Endometrial microvascular endothelial cells (primary cell): Measurements from ENCODE around the gene ABTB2. TPM values are rescaled to one million over a fixed set of nuclear protein-coding genes. Genes with fewer than 3 reads are reported as not detected.

Experiments
- in situ Hi-C: cut with HindIII; loops from 2 replicates; pipeline ENCODE4 v1.10.0; 2017; ENCODE audit warnings: low sequenced_read_pairs, low pct_unique_long_range_greater_than_20kb; ENCODE audit errors: inconsistent ontology term
- total RNA-seq: library from RNA; depleted of rRNA; stranded (reverse); fragments of >200 nt; gene quantifications from one replicate; pipeline ENCODE4 v1.2.3, GENCODE V29; 2015; ENCODE audit errors: inconsistent ontology term

The ABTB2 gene
- total RNA-seq, 1 donor from 2014 or later = 0.09 TPM

DNA sequence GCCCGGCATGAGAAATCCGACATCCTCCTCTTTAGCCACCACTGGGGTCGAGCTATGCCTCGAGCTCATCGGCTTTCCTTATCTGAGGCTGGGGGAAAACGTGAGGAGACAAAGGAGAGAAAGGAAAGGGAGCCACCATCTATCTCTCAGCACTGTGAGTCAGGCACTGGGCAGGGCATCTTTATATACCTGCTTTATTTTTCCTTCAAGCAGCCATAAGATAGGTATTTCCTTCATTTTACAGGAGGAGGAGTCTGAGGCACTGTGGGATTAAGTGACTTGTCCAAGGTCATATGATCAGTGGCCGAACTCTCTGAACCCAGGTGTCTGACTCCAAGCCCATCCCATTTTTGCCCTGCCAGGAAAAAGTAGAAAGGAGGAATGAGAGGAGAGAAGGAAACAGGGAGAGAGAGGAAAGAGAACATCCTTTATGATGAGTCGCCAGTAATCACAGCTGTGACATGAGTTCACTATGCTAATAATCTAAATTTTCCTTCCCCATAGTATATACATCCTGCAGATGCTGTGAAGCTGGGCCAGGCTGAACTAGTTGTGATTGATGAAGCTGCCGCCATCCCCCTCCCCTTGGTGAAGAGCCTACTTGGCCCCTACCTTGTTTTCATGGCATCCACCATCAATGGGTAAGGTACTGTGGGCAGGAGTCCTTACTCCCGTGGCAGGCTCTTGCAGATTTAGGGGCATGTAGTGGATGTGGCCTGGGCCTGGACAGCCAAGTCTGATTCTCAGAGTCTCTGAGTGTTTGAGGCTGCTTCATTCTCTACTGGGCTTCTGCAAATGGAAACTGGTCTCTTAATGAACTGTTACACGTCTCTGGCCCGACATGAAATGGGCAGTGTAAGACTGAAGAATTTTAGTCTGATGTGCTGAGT, 230.6 kb downstream of the ABTB2 start:
- in situ Hi-C loops = no loop called here

DNA sequence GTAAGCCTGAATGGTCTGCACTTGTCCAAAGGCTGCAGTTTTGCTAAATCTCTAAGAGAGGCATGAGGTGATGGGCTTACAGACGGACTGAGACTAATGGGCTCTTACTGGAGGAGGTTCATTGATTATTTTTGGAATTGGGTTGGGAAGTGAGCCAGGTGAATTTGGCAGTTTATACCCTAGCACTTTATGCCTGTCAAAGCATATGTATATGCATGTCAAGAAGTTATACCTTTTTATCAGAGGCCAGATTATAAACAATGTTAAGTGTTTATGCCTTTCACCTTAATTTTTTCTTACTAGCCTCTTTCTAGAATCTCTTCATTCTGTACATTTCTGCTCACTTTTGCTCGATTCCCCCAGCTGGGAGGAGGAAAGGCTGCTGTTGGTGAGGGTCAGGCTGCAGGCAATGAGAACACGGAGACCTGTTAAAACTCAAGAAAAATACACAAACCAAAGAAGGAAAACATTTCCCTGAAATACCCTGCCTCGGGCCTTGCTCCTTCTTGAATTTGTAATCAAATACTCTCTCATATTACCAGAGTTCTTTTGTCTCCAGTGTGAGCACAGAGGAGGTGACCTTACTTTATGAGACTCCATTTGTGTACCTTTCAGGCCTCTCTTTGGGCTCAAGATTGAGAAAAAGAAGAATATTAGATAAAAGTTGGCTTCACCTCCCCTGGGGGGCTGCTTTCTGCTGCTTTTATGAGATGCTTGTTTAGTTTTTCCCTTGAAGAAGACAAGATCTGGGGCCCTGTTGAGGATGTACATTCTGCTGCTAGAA, 232.7 kb downstream of the ABTB2 start:
- in situ Hi-C loops = no loop called here

DNA sequence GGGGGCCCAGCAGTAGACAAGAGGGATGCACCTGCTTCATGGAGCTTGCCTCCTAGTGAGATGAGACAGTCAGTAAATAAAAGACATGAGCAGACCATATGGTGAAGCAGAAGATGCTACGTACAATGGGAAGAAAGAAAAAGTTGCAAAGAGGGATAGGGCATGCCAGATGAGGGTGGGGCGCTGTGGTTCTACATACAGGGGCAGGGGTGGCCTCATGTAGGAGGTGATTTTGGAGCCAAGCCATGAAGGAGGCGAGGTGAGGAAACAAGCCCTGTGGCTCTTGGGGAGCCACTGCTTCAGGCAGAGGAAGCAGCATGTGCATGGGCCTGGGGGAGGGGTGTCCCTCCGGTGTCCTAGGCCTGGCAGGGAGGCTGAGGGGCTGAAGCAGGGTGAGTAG, 237.2 kb downstream of the ABTB2 start:
- in situ Hi-C loops = no loop called here

DNA sequence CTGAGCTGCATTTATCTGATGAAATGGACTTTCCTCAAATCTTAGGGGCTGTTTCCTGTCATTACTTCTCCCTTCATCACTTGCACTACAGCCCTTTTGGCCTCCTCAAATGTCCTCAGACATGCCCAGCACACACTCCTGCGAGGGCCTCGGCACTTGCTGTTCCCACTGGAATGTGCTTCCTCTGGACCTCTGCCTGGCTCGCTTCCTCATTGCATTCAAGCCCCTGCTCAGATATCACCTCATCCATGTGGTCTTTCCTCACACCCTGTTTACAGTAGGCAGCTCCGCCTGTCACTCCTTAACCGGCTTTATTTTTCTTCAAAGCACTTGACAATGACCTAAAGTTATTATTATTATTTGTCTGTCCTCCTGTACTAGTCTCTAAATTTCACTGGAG, 243.3 kb downstream of the ABTB2 start:
- in situ Hi-C loops = no loop called here

DNA sequence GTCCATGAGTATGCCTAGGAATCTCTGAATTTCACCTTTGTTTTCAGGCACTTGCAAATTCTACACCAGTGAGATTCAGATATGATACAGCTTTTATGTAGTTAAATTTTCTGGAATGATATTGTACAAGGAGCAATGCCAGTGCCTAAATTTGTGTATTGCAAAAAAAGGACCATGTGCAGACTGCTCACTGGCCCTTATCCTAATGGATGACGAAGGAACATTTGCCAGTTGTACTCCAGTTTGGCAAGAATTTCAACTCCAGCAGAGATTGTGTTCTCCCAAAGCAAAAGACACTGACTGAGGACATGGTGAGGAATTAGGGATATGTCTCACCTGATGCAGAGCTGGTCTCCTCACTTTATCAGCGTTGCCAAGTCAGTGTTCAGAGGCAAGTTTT, 243.8 kb downstream of the ABTB2 start:
- in situ Hi-C loops = no loop called here

DNA sequence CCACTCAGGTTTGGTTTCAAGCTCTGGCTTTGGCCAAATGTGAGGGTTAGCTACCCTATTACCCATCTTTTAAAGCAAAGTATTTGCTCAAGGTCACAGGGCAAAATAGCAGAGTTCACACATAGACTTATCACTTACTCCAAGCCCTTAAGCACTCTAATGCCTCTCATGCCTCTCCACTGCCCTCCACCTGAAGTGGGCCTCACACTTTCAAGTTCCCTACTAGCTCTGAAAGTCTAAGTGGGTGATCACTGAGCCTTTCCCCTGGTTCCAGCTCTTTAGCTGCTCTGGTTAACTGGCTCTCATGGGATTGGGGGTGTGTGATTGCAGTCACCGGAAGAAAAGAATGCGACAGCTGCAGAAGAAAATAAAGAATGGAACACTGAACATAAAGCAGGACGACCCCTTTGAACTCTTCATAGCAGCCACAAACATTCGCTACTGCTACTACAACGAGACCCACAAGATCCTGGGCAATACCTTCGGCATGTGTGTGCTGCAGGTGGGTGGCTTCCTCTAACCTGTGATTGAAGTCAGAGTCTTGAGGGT, 246.0 kb downstream of the ABTB2 start:
- in situ Hi-C loops = no loop called here

DNA sequence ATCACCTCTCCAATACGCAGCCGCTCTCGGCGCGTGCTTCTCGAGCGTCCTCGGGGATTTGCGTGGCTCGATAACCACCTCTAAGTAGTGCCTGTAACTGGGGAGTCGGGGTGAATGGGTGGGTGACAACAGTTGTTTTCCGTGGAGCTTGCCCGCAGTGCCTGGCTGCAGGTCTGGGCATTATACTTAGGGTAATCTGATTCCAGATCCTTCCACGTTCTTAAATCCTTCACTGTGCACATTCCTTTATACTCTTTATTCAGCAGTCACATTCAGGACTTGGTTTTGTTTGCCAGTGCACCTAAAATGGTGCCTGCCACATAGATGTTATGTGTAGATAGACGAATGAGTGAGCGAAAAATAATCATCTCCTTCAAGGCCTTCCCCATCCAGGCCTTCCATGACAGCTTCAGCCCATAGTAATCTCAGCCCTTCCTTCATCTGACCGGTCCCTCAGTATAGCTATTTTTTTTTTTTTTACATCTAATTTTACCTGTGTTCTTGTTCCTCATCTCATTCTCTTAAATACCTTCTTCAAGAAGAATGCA, 251.8 kb downstream of the ABTB2 start:
- in situ Hi-C loops = no loop called here

DNA sequence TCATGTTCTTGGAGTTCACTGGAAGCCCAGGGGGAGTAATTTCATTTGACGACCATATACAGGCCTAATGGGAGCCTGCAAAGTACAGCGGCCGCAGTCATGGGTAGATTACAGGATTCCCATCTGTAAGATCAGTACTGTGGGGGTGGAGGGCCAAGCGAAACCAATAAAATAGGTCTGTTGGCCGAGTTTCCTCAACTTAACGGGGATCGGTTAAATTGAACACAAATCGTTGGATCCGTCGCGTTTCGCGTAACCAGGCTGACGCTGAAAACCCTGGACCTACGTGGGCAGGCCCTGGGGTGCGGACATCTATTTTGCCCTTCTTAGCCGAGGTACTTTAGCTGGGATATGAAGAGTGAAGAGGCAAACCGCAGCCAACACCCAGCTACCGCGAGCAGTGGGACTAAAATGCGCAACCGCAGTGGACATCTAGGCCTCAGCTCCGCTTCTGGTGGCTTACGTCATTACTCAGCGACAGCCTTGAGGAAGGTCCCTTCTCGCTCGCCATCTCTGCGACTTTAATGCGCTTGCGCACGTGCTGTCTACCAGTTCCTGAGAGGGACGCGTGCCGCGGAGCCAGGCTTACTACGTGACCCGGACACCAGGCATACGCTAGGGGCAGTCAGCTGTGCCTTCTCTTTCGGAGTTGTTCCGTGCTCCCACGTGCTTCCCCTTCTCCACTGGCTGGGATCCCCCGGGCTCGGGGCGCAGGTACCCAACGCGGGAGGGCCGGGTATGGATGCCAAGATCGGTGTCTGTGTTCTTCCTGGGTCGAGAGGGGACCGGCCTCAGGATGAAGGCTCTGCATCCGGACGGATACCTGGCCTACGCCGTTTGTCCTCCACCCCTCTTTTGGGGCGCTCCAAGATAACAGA, 252.5 kb downstream of the ABTB2 start, which contains the start of gene NAT10:
TSS of gene NAT10 (plus strand) at position 551 of the 878 bp plus-strand sequence. CDS start 2,597 bp downstream, outside the sequence.
- in situ Hi-C loops = no loop called here

DNA sequence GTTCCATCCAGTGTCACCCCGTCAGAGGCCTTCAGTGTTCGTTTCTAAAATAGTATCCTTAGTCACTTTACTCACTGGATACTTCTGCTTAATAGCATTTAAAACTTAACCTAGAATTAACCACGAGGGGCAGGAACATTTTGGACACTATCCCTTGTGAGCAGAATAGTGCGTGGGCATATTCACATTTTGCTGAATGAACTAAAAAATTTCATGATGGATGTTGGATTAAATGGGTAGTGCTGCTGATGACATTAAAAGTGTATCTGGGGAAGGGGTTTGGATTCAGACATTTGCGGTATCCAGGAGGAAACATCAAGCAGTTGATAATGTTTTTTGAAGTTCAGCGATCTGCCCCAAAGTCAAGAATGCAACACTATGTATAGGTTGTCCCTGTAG, 253.1 kb downstream of the ABTB2 start:
- in situ Hi-C loops = no loop called here

Other genes with a start within 250 kb of the ABTB2 start
- gene CAT, start 80.9 kb upstream of the ABTB2 start, total RNA-seq = 44.0 TPM
- gene ELF5, start 155.8 kb upstream of the ABTB2 start, total RNA-seq = not detected